Stimulated activated memory B cell treated with anti-CD40 and anti-IgM and Interleukin-4, amounts not matched to agents 10 μg/mL and 1 μg/mL and 100 μg/mL, for 72 hours (primary cell): ENCODE results near the gene ABL1.
A peak's percentile ranks its signal among the peaks of the same experiment; 100 is the strongest.

Source experiments
- ATAC-seq: fragments of 150-1000 bp; cut with Tn5 transposase; 2 replicates; pipeline ENCODE4 v1.10.0; 2021
- H3K27ac Mint-ChIP-seq: one replicate; pipeline ENCODE4 v1.8.0; 2022; ENCODE audit warnings: mild to moderate bottlenecking, mixed read lengths
- H3K27me3 Mint-ChIP-seq: one replicate; pipeline ENCODE4 v1.8.0; 2022; ENCODE audit warnings: mixed read lengths
- H3K36me3 Mint-ChIP-seq: one replicate; pipeline ENCODE4 v1.8.0; 2022; ENCODE audit warnings: mixed read lengths
- H3K4me1 Mint-ChIP-seq: one replicate; pipeline ENCODE4 v1.8.0; 2022; ENCODE audit warnings: mixed read lengths
- H3K4me3 Mint-ChIP-seq: one replicate; pipeline ENCODE4 v1.8.0; 2022; ENCODE audit warnings: mild to moderate bottlenecking, moderate library complexity, mixed read lengths
- H3K9me3 Mint-ChIP-seq: one replicate; pipeline ENCODE4 v1.8.0; 2022; ENCODE audit warnings: mixed read lengths

The ABL1 gene

DNA sequence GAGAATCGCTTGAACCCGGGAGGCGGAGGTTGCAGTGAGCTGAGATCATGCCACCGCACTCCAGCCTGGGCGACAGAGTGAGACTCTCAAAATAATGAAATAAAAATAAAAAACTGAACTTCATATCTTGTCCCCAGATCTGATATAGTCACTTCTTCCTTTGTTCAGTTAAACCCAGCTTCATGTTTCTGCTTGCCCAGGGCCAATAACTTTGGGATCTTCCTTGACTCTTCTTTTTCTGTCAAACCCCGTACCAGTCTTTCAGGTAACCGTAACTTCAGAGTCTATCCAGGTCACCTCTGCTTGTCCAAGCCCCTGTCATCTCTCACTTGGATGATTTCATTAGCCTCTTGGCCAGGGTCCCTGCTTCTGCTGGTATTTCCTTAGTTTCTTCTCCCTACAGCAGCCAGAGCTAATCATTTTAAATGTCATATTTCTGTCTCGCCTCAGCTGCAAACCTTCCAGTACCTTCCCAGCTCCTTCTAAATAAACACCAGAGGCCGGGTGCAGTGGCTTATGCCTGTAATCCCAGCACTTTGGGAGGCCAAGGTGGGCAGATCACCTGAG lies 19.7 kb upstream of the ABL1 start:
- H3K4me1 Mint-ChIP-seq, result peaks cover 13% of the 10 kb centered on the region
- no peak overlapping the region for H3K27ac Mint-ChIP-seq

GRCh38 chr9:130817914-130818313 lies 17.1 kb upstream of the ABL1 start:
- Mint-ChIP-seq H3K36me3 (peaks cover 14% of the 10 kb centered on the region), H3K9me3 (peaks cover 9% of the 10 kb centered on the region), H3K4me3 (no peak overlapping the region), H3K4me1 (peaks cover 13% of the 10 kb centered on the region), H3K27me3 (no peaks in the 10 kb centered on the region), H3K27ac (no peak overlapping the region)
- no peak for ATAC-seq

More for the DNA sequence above, 19.7 kb upstream of the ABL1 start:
- no peak for ATAC-seq
- H3K27me3 Mint-ChIP-seq, result no peaks in the 10 kb centered on the region
- H3K9me3 Mint-ChIP-seq, result peaks cover 12% of the 10 kb centered on the region
- H3K4me3 Mint-ChIP-seq, result no peak overlapping the region
- peaks cover 18% of the 10 kb centered on the region for H3K36me3 Mint-ChIP-seq

- no peak for ATAC-seq
Observed at GRCh38 chr9:130820135-130820738, 14.8 kb upstream of the ABL1 start.

GRCh38 chr9:130823435-130823834 lies 11.6 kb upstream of the ABL1 start:
- no peak overlapping the region for H3K27ac Mint-ChIP-seq
- no peak for ATAC-seq
- H3K4me3 Mint-ChIP-seq, result no peak overlapping the region
- no peaks in the 10 kb centered on the region for H3K27me3 Mint-ChIP-seq
- H3K9me3 Mint-ChIP-seq, result peaks cover 2% of the 10 kb centered on the region
- no peaks in the 10 kb centered on the region for H3K4me1 Mint-ChIP-seq
- peaks cover 4% of the 10 kb centered on the region for H3K36me3 Mint-ChIP-seq

More at GRCh38 chr9:130820135-130820738, 14.8 kb upstream of the ABL1 start:
- peaks cover 14% of the 10 kb centered on the region for H3K36me3 Mint-ChIP-seq
- no peak overlapping the region for H3K27ac Mint-ChIP-seq
- no peaks in the 10 kb centered on the region for H3K27me3 Mint-ChIP-seq
- H3K4me3 Mint-ChIP-seq, result no peak overlapping the region
- H3K9me3 Mint-ChIP-seq, result peaks cover 9% of the 10 kb centered on the region
- H3K4me1 Mint-ChIP-seq, result no peaks in the 10 kb centered on the region

DNA sequence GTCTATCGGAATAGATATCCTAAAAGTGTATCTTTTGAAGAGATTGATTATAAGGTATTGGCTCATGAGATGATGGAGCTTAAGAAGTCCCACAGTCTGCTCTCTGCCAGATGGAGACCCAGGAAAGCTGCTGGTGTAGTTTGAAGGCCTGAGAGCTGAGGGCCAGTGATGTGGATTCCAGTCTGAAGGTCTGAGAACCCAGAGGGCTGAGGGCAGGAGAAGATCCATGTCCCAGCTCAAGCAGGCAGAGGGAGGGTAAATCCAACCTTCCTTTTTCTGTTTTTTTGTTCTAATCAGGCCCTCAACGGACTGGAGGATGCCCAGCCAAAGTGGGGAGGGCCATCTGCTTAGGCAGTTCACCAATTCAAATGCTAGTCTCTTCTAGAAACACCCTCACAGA lies 11.0 kb upstream of the ABL1 start:
- no peak overlapping the region for H3K4me3 Mint-ChIP-seq
- H3K4me1 Mint-ChIP-seq, result no peaks in the 10 kb centered on the region
- H3K9me3 Mint-ChIP-seq, result peaks cover 5% of the 10 kb centered on the region
- H3K27ac Mint-ChIP-seq, result no peak overlapping the region
- no peaks in the 10 kb centered on the region for H3K27me3 Mint-ChIP-seq
- peaks cover 9% of the 10 kb centered on the region for H3K36me3 Mint-ChIP-seq
- no peak for ATAC-seq

GRCh38 chr9:130824643-130825350 lies 10.3 kb upstream of the ABL1 start:
- H3K9me3 Mint-ChIP-seq, result peaks cover 5% of the 10 kb centered on the region
- ATAC-seq, result no peak
- H3K36me3 Mint-ChIP-seq, result peaks cover 9% of the 10 kb centered on the region
- H3K4me1 Mint-ChIP-seq, result no peaks in the 10 kb centered on the region
- no peak overlapping the region for H3K27ac Mint-ChIP-seq
- H3K27me3 Mint-ChIP-seq, result no peaks in the 10 kb centered on the region
- H3K4me3 Mint-ChIP-seq, result no peak overlapping the region

- Mint-ChIP-seq H3K9me3 (peaks cover 5% of the 10 kb centered on the region), H3K4me3 (no peak overlapping the region), H3K36me3 (peaks cover 9% of the 10 kb centered on the region), H3K4me1 (no peaks in the 10 kb centered on the region), H3K27ac (no peak overlapping the region), H3K27me3 (no peaks in the 10 kb centered on the region)
- no peak for ATAC-seq
Observed at GRCh38 chr9:130825351-130825651, 9.8 kb upstream of the ABL1 start.

DNA sequence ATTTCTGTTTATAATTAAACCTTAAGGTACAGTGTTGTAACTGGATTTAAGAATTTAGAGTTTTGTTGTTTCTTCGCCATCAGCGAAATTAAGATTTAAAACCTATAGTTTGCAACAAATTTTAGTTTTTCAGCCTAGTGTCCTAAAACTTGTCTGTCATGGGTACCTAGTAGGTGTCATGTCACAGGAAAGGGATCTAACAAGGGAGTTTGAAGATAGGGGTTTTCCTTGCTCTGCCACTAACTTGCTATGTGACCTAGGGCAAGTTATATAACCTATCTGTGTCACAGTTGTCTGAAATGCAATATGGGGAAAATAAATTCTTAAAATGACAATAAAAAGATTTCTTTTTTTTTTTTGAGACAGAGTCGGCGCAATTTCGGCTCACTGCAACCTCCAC lies 9.2 kb upstream of the ABL1 start:
- peaks cover 9% of the 10 kb centered on the region for H3K36me3 Mint-ChIP-seq
- H3K27me3 Mint-ChIP-seq, result no peaks in the 10 kb centered on the region
- peaks cover 5% of the 10 kb centered on the region for H3K9me3 Mint-ChIP-seq
- no peak overlapping the region for H3K27ac Mint-ChIP-seq
- no peaks in the 10 kb centered on the region for H3K4me1 Mint-ChIP-seq
- no peak for ATAC-seq
- no peak overlapping the region for H3K4me3 Mint-ChIP-seq

GRCh38 chr9:130829762-130830161 lies 5.3 kb upstream of the ABL1 start:
- no peak for ATAC-seq
- no peak overlapping the region for H3K27ac Mint-ChIP-seq
- peaks cover 22% of the 10 kb centered on the region for H3K4me1 Mint-ChIP-seq
- H3K4me3 Mint-ChIP-seq, result no peak overlapping the region
- no peaks in the 10 kb centered on the region for H3K27me3 Mint-ChIP-seq
- peaks cover 5% of the 10 kb centered on the region for H3K9me3 Mint-ChIP-seq
- H3K36me3 Mint-ChIP-seq, result peaks cover 9% of the 10 kb centered on the region

DNA sequence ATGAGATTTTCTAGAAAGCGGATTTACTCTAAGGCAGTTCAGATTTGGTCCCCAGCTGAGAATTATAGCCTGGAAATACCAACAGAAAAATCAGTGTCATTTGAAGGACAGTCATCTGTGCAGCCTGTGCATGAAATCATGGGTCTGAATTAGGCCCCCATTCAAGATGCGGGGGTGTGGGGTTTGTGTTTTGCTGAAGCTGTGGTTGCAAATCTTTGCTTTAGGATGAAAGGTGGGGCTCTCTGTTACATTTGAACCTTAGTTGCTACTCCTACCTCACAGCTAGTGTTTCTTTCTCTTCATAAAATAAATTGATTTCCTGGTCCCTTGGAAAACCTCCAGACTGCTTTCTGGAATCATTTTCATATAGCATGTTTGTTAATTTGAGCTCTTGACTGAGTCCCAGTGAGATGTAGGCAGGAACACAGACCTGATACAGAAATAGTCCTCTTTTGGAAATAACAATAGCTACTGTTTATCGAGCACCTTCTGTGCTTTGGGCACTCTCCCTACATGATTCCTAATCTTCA lies 4.8 kb upstream of the ABL1 start:
- H3K4me3 Mint-ChIP-seq, result no peak overlapping the region
- H3K4me1 Mint-ChIP-seq, result peaks cover 23% of the 10 kb centered on the region
- no peak overlapping the region for H3K27ac Mint-ChIP-seq
- no peaks in the 10 kb centered on the region for H3K27me3 Mint-ChIP-seq
- peaks cover 9% of the 10 kb centered on the region for H3K36me3 Mint-ChIP-seq
- ATAC-seq, result no peak
- H3K9me3 Mint-ChIP-seq, result peaks cover 5% of the 10 kb centered on the region

- H3K27ac Mint-ChIP-seq, result no peak overlapping the region
- peaks cover 5% of the 10 kb centered on the region for H3K9me3 Mint-ChIP-seq
- peaks cover 9% of the 10 kb centered on the region for H3K36me3 Mint-ChIP-seq
- H3K4me1 Mint-ChIP-seq, result peaks cover 23% of the 10 kb centered on the region
- H3K27me3 Mint-ChIP-seq, result no peaks in the 10 kb centered on the region
- ATAC-seq, result no peak
- no peak overlapping the region for H3K4me3 Mint-ChIP-seq
Observed at GRCh38 chr9:130831077-130831476, 4.0 kb upstream of the ABL1 start.

GRCh38 chr9:130833031-130833990 lies 1.7 kb upstream of the ABL1 start:
- ATAC-seq, result no peak
- Mint-ChIP-seq H3K9me3 (peaks cover 3% of the 10 kb centered on the region), H3K27ac (peak overlapping the region; percentile 91), H3K27me3 (no peaks in the 10 kb centered on the region), H3K36me3 (peaks cover 7% of the 10 kb centered on the region), H3K4me1 (peaks cover 33% of the 10 kb centered on the region), H3K4me3 (no peak overlapping the region)

- no peaks in the 10 kb centered on the region for H3K36me3 Mint-ChIP-seq
- ATAC-seq, result peak; percentile 70
- H3K27ac Mint-ChIP-seq, result peak overlapping the region; percentile 91
- no peaks in the 10 kb centered on the region for H3K9me3 Mint-ChIP-seq
- H3K27me3 Mint-ChIP-seq, result no peaks in the 10 kb centered on the region
- peaks cover 46% of the 10 kb centered on the region for H3K4me1 Mint-ChIP-seq
- H3K4me3 Mint-ChIP-seq, result peak overlapping the region; percentile 88
Observed at GRCh38 chr9:130835441-130836298, 616 bp downstream of the ABL1 start.

DNA sequence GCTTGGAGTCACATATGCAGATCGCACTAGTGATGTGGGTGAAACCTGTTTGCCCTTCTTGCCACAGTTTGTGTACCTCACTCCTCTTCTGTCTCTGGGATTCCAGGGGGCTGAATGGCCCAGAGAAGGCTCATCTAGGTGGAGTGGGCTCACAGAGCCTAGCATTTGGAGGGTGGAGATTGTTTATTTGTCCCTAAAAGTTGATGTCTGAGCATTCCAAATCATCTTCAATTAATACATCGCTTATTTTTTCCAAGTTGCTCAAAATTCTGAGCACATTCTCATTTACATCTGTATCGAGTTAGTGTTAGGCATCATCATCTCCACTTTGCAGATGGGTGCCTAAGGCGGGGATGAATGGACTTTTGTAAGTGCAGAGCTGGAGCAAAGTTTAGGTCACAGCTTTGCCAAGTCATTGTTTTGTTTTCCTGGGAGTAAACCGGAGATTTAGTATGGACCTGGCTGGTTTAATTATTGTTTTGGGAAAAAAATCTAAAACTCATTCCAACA lies 2.0 kb downstream of the ABL1 start:
- Mint-ChIP-seq H3K4me1 (peaks cover 51% of the 10 kb centered on the region), H3K27ac (no peak overlapping the region)
- ATAC-seq, result no peak

More for the DNA sequence above, 2.0 kb downstream of the ABL1 start:
- Mint-ChIP-seq H3K4me3 (peak overlapping the region; percentile 16), H3K27me3 (no peaks in the 10 kb centered on the region), H3K36me3 (no peaks in the 10 kb centered on the region), H3K9me3 (no peaks in the 10 kb centered on the region)
